Endometrial microvascular endothelial cells (primary cell): ENCODE measurements around the gene P2RX3. TPM values are rescaled to one million over a fixed set of nuclear protein-coding genes. Genes with fewer than 3 reads are reported as not detected.
"Not testable (repeated sequence)": the region's sequence is repeated elsewhere in the genome, so short reads cannot be mapped to it uniquely, and the experiment has no call there.

Source experiments
- in situ Hi-C: cut with HindIII; loops from 2 replicates; pipeline ENCODE4 v1.10.0; 2017; ENCODE audit warnings: low sequenced_read_pairs, low pct_unique_long_range_greater_than_20kb; ENCODE audit errors: inconsistent ontology term
- total RNA-seq: library from RNA; depleted of rRNA; stranded (reverse); fragments of >200 nt; gene quantifications from one replicate; pipeline ENCODE4 v1.2.3, GENCODE V29; 2015; ENCODE audit errors: inconsistent ontology term

Gene P2RX3
- total RNA-seq, 1 donor from 2014 or later: not detected

DNA sequence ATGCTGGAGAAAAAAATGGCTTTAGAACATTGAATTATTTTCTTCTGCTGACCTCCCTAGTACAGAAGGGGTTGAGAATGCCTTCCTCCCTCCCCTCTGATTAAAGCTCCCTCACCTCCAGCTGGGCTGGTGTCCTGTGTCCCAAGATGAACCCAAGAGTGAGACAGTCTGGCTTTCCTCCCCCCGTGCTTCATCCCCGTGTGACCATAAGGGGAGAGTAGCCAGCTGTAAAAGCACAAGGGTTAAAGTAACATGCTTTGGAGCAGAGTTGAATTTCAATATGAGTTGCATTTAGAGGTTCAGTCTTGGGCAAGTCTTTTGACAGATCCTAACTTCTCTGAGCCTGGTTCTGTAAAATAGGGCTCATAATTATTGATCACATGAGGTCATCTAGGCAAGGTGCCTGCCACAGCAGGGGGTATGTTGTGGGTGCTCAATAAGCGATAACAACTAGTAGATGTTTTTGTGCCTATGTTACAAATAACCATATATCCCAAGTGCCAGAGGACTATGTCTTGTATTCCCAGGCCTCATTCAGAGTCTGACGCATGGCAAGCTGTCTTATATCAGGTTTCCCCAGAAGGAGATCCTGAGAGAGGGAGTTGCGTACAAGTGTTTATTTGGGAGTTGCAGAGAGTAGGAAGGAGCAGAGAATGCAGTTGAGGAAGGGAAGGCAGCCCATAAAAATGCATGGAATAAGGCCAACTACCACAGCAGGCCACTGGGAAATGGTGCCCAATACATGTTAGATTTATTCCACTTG, 48.2 kb downstream of the P2RX3 start:
- in situ Hi-C loops: no loop called here

DNA sequence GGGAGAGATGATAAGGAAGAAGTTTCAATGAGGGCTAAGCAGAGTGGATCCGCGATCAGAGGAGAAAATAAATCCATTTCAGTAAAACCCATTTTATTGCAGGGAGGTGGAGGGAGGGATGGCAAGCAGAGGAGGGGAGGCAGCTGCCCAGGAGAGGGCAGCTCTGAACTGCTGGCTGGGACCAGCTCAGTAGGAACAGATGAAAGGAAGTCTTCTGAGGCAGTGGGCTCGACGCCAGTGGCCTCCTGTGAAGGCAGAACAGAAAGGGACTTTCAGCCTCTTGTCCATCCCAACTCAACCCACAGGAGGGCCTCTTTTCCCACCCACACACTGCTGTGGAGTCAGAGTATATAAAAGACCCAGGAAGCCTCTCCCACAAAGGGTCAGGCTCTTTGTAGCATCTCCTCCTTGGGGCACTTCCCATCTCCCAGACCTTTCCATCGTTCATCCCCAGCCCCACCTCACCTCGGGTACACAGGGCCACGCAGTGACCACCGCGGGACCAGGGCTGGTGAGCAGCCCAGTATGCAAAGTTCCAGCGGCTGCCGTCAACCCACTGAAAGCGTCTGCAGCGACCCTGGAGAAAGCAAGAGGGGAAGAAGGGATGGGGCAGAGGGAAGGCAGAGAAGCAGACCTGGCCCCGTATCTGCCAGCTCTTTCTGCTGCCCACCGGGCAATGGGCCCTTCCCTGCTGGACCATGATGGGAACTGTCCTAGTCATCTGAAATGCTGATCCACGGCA, 49.3 kb downstream of the P2RX3 start:
- in situ Hi-C loops: no loop called here

DNA sequence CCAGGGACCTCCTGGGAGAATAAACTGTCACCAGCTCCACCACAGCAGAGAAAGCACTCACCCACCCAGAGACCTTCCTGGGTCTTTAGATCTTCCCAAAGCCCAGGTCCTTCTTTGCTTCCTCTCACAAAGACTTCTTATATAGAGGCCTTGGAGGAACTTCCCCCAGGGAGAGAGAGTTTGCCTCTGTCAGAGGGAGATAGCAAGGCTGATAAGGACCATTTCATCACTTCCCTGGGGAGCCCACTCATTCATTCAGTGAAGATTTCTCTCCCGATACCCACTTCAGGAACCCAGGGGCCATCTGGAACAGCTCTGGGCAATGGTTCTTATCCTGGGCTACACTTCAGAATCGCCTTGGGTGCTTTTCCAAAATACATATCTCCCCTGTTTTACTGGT, 52.4 kb downstream of the P2RX3 start, which contains the start of gene PRG2:
PRG2 (minus strand) TSS at position 116 of the 400 bp plus-strand sequence. CDS start 706 bp downstream, outside the sequence.
- in situ Hi-C loops: no loop called here

DNA sequence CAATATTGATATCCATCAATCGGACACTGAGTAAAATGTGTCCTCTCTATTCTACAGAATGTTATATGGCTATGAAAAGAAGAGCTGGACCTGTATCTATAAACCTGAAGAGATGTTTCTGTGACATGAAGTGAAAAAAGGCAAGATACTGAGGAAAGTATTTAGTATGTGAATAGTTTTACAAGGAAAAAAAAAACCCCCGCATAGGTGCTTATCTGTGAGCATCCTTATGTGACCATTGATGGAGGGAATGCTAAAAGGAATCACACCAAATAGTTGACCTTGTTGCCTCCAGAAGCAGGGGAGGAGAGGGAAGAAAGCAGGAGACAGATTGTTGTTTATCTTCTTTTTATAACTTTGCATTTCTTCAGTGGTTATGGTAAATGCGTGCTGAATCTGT, 53.0 kb downstream of the P2RX3 start:
- in situ Hi-C loops: no loop called here

DNA sequence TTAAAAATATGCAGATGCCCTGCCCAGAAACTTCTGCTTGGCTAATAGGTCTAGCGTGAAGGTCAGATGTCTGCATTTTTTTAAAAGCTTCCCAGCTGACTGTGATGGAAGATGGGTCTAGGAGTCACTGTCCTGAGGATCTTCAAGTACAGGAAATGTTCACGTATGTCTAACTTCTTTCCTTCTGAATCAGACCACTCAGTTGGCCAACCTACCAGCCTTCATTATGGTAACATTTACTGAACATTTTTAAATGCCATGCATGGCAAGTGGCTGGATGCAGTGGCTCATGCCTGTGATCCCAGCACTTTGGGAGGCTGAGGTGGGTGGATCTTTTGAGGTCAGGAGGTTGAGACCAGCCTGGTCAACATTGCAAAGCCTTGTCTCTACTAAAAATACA, 53.4 kb downstream of the P2RX3 start:
- in situ Hi-C loops: no loop called here

DNA sequence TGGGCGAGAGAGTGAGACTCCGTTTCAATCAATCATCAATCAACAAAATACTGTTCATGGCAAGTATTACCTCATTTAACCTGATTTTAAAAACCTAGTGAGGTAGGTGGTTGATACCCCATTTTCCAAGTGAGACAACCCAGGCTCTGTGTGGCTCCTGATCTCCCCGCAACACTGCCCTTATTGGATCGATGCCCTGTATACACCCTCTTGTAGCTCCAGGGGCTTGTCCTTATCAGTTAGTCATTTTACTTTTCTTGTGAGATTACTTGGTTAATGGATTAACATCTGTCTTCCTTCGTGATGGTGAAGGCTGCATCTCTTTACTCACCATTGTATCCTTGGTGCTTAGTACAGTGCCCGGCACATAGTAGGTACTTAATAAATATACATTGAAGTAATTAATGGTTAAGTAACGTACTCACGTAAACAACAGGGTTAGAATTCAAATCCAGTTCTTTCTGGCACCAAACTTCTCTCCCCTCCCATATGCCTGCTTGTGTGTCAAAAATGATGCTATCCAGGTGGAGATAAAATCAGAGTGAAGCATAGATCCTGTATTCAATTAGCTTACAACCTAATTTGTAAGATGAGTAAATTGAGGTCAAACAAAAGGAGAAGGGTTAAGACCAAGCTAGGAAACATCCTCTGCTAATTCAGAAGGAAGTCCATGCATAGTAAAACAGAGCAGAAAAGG, 54.1 kb downstream of the P2RX3 start:
- in situ Hi-C loops: no loop called here

DNA sequence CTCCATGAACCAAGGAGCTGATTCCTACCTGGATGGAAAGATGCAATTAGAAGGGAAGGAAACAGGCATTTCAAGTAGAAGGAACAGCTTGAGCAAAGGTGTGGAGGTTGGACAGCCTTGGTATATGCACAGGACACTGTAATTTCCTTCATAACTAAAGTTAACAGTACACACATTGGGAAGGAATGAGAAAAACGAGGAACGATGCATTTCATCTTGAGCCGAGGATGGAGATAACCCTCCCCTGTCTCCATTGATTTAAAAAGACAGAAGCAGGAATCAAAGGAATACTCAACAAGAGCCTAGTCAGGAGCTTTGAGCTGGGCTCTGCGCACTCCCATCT, 54.6 kb downstream of the P2RX3 start:
- in situ Hi-C loops: no loop called here

DNA sequence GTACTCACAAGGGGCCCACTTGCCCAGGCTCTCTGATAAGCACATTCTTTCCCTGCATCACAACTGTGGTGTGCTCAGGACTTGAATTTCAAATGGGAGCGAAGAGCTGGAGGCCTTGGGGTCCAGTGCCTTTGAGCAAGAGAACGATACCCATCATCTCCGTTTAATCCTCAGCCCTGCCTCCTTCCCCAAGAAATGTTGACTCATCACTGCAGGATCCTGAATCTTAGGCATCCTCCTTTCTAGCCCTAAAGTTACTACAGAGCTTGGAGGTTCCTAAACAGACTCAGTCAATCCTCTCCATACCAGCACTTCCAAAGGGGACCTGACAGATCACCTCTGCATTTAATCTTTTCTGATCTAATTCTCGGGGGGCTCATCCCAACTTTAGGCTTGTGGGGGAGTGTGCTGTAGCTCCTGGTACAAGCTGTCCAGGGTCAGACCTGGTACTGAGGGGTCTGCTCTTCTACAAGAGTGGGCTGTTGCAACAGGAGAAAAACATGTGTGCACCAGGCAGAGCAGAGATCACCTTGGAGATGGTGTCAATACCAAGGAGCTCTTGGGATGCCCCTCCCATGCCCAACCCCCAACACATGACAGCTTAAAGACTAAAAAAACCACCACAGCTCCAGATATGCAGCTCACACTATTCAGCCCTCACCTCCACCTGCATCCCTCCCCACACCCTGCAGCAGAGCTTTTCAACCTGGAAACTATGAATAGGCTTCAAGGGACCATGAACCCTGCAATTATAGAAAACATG, 56.2 kb downstream of the P2RX3 start:
- in situ Hi-C loops: no loop called here

DNA sequence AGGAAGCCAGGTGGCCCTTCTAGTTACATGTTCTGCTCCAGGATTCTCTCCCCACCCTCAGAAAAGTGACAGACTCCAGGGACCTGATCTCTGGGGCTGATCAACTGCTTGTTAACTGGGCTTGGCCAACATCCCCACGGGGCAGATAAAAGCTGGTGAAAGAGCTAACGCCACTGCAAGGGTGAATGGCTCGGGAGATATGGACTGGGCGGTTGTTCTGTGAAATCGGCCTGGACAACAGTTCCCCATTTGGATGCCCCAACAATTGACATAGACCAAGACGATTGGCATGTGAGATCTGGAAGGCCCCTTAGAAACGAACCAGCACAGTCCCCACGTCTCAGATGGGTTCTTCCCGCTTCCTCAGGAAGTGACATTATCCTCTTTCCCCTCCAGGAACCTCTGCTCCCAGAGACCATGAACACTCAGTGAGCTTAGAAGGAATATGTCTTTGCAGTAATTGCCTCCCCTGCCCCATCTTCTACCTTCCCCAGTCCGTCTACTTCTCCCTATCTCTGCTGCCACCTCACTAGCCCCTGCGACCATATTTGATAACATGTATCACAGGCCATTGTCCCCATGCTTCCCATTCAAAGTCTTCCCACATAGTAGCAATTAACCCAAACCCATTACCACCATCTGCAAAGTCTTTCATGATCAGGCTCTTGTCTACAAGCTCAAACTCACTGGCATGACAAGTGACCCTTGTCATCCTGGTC, 57.9 kb downstream of the P2RX3 start:
- in situ Hi-C loops: no loop called here

DNA sequence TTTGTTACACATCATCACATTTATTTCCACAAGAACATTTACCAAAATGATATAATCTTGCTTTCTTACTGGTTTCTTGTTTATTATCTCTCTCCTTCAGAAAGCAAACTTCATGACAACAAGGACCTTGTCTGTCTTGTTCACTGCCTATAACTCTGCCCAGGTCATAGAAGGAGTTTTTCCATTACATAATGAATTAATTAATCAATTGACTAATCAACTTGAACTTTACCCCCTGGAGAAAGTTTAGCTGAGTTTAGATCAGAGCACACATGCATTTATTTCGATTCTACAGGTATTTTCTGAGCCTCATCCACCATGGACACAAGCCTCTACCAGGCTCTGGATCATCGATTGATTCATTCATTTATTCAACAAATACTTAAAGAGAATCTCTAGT, 58.6 kb downstream of the P2RX3 start:
- in situ Hi-C loops: no loop called here

DNA sequence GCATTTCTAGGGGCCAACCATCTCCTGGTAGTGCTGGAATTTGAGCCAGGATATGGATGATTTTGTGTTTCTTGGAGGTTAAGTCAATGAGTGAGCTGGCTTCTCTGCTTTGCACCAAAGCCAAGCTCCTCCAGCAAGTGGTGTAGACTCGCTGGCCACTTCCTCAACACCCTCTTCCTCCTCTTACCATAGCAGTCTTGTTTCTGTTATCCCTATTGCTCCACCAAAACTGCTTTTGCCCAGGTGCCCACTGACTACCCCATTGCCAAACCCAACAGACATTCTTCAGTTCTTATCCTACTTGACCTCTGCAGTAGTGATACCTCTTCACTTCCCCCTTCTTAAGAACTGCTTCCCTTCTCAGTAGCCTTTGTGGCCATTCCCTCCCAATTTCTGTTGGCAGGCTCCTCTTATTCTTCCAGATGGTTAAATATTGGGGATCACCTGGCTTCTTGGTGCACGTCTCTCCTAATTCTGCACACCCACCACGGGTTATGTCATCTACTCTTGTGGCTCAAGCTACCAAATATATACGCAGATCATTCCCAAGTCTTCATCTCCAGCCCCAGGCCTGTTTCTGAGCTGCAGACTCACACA, 59.3 kb downstream of the P2RX3 start:
- in situ Hi-C loops: no loop called here

DNA sequence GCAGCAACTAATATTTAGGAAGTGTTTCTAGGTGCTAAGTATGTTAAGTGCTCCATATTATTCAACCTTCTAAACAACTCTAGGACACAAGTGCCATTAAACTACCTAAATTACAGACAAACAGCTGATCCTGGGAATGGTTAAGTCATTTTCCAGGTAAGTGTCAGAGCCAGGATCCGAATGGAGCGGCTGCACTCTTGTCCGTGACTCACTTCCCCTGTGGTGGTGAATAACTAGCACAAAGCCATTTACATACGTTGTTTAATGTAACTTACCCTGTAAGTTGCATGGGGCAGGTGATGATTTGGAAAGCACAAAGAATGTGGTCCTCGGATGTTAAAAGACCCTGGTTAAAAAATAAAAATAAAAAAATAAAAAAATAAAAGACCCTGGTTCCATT, 61.1 kb downstream of the P2RX3 start:
- in situ Hi-C loops: no loop called here

DNA sequence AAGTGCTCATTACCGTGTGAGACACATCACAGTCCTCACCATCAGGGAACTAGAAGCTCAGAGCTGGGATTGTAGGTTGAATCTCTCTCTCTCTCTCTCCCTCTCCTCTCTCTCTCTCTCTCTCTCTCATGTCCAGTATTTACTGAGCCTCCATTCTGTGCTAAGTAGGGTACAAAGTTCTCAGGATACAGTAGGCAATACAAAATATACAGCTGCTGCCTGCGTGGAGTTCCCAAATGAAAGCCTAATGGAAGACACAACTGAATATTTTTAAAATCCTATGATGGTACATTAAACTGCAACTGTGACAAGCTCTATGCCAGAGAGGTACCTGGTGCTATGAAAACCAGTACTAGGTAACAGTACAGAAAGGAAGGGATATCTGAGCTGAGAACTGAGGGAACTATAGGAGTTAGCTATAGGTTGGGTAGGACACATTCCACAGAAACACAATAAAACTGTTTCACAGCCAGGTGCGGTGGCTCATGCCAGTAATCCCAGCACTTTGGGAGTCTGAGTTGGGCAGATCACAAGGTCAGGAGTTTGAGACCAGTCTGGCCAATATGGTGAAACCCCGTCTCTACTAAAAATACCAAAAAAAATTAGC, 61.9 kb downstream of the P2RX3 start:
- in situ Hi-C loops: no loop called here

DNA sequence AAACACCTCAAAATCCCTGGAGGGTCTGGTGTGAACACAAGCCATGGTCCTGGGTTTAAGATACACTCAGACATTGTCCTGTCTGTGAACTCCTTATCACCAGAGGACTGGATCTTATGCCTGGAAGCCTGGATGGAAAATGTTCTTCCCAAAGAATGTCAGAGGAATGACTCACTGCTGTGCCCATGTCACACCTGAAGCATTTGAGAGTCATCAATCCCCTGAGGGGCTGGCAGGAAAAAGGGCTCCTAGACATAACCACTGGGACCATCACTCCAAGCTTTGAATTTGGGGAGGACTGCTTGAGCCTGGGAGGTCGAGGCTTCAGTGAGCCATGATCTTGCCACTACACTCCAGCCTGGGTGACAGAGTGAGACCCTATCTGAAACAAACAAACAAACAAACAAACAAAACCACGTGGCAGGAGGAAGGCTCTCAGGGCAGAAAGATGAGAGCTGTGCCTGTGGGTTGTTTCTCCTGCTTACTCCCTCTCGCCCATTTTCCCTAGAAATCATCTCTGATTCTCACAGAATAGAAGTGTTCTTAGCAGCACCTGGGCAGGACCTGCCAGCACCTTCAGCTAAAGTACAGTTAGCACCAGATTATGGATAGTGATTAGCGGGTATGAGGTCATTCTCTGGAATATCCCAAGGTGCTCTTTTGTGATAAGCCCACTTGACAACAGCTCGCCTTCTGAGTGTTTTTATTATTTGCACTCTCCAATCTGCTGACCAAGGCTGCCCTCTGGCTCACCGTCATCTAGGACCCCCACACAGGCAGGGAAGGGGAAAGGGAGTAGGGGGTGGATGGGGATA, 64.2 kb downstream of the P2RX3 start:
- in situ Hi-C loops: no loop called here

DNA sequence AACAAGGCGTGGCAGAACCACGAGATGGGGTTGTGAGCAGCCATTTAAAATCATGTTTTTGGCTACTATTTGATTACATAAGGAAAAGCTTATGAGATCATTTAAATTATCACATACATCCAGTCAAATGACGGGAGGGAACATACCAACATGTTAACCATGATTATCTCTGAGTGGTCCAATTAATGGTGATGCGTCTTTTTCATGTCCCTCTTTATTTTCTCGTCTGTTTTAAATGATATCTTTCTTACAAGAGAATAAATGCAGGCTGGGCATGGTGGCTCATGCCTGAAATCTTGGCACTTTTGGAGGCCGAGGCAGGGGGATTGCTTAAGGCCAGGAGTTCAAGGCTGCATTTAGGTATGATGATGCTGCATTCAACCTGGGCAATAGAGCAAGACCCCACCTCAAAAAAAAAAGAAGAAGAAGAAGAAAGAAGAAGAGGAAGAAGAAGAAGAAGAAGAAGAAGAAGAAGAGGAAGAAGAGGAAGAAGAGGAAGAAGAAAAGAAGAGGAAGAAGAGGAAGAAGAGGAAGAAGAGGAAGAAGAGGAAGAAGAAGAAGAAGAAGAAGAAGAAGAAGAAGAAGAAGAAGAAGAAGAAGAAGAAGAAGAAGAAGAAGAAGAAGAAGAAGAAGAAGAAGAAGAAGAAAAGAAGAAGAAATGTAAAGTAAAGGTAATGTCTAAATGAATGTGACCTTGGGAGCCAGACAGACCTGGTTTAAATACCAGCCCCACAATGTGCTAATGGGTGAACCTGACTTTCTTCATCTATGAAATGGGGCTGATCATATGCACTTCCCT, 65.0 kb downstream of the P2RX3 start:
- in situ Hi-C loops: not testable (repeated sequence)

DNA sequence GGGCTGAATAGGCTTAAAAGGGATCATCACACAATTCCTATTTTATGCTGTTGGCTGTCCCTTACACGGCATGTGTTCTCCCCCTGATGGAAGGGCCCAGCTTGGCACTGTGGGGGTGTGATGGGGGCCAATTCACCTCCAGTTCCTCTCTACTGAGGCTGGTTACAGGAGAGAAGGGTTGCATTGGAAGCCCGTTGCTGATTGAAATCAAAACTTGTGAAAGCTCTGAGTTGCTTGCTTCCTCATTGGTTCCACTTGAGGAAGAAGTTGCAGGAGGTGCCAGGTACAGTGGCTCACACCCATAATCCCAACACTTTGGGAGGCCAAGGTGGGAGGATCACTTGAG, 65.6 kb downstream of the P2RX3 start:
- in situ Hi-C loops: no loop called here
